HEK293T (cell line): Measurements from ENCODE around the gene SLC43A3.

Experiments used
- ELF4 ChIP-seq: fragments of 450-650 bp; IDR thresholded peaks from 2 replicates; pipeline ENCODE4 v1.6.1; 2017; ENCODE audit warnings: antibody characterized with exemption
- FOXA1 ChIP-seq: fragments of 450-650 bp; IDR thresholded peaks from 2 replicates; pipeline ENCODE4 v1.6.1; 2016; ENCODE audit warnings: mild to moderate bottlenecking
- FOXM1 ChIP-seq: fragments of 450-650 bp; IDR thresholded peaks from 2 replicates; pipeline ENCODE4 v1.6.1; 2017; ENCODE audit warnings: mild to moderate bottlenecking, borderline replicate concordance
- L3MBTL2 ChIP-seq: fragments of 450-650 bp; conservative IDR thresholded peaks from 2 replicates; pipeline ENCODE4 v1.6.1; 2016; ENCODE audit warnings: mild to moderate bottlenecking
- LEF1 ChIP-seq: fragments of 450-650 bp; IDR thresholded peaks from 2 replicates; pipeline ENCODE4 v1.6.1; 2017; ENCODE audit warnings: mild to moderate bottlenecking, borderline replicate concordance
- TARDBP ChIP-seq: fragments of 450-650 bp; IDR thresholded peaks from 2 replicates; pipeline ENCODE4 v1.6.1; 2016
- TF ChIP-seq, protein P1 (sequence below): fragments of 450-650 bp; IDR thresholded peaks from 2 replicates; pipeline ENCODE4 v1.6.1; 2016

DNA sequence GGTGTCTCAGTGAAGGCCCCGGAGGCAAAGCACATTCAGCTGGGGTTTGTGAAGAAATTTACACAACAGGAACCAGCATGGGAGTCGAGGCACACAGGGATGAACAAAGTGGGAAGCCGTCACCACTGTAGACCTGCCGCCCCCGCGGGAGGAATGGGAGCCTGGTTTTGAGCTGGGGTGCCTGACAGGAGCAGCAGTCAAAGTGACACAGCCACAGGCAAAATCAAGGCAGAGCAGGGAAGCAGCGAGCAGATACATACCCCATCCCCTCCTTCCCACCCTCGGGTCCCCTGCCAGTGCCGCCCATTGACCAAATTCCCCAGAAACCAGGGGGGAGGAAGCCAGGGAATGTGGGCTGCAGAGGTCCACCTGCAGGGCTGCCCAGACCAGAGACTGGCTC lies 67.9 kb downstream of the SLC43A3 start:
- TF ChIP-seq FOXA1 (no peak), L3MBTL2 (no peak), LEF1 (no peak), TARDBP (no peak), FOXM1 (no peak), ELF4 (no peak)
- TF ChIP-seq, protein P1, sequence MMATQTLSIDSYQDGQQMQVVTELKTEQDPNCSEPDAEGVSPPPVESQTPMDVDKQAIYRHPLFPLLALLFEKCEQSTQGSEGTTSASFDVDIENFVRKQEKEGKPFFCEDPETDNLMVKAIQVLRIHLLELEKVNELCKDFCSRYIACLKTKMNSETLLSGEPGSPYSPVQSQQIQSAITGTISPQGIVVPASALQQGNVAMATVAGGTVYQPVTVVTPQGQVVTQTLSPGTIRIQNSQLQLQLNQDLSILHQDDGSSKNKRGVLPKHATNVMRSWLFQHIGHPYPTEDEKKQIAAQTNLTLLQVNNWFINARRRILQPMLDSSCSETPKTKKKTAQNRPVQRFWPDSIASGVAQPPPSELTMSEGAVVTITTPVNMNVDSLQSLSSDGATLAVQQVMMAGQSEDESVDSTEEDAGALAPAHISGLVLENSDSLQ: no peak
